KMS-11 (cell line): ENCODE results near the gene FOXO3.
A peak's percentile ranks its signal among the peaks of the same experiment; 100 is the strongest.

ENCODE experiments used
- H2AFZ ChIP-seq: fragments of 200-600 bp; sonication (generic); 2 replicates; pipeline ENCODE4 v1.6.1; 2016; ENCODE audit warnings: antibody characterized with exemption, mixed run types, low read depth
- H3K27ac ChIP-seq: fragments of 200-600 bp; sonication (generic); 2 replicates; pipeline ENCODE4 v1.6.1; 2016; ENCODE audit warnings: mild to moderate bottlenecking, mixed run types
- H3K27me3 ChIP-seq: fragments of 200-600 bp; sonication (generic); 2 replicates; pipeline ENCODE4 v1.6.1; 2017; ENCODE audit warnings: mild to moderate bottlenecking, low read depth, mixed run types, moderate library complexity; ENCODE audit not compliant: insufficient read depth
- H3K36me3 ChIP-seq: fragments of 200-600 bp; sonication (generic); 2 replicates; pipeline ENCODE4 v1.6.1; 2017; ENCODE audit warnings: mild to moderate bottlenecking, mixed run types; ENCODE audit not compliant: insufficient read depth
- H3K4me1 ChIP-seq: fragments of 200-600 bp; sonication (generic); 2 replicates; pipeline ENCODE4 v1.6.1; 2016; ENCODE audit warnings: mild to moderate bottlenecking, low read depth, mixed run types; ENCODE audit not compliant: poor library complexity, severe bottlenecking
- H3K4me2 ChIP-seq: fragments of 200-600 bp; sonication (generic); 2 replicates; pipeline ENCODE4 v1.7.0; 2016; ENCODE audit warnings: mild to moderate bottlenecking, mixed run types
- H3K4me3 ChIP-seq: fragments of 200-600 bp; sonication (generic); IDR thresholded peaks from 2 replicates; pipeline ENCODE4 v1.6.1; 2017; ENCODE audit warnings: low read depth, low read length, mixed read lengths; ENCODE audit not compliant: insufficient read depth
- H3K79me2 ChIP-seq: fragments of 200-600 bp; sonication (generic); 2 replicates; pipeline ENCODE4 v1.6.1; 2016; ENCODE audit warnings: low read depth, mixed run types; ENCODE audit not compliant: insufficient read depth
- H3K9ac ChIP-seq: fragments of 200-600 bp; sonication (generic); 2 replicates; pipeline ENCODE4 v1.6.1; 2016; ENCODE audit warnings: mild to moderate bottlenecking, mixed run types
- H4K20me1 ChIP-seq: fragments of 200-600 bp; sonication (generic); 2 replicates; pipeline ENCODE4 v1.6.1; 2016; ENCODE audit warnings: mild to moderate bottlenecking, mixed run types; ENCODE audit not compliant: insufficient read depth
- TF ChIP-seq, protein P1 (sequence below): fragments of 200-600 bp; sonication (generic); conservative IDR thresholded peaks from 2 replicates; pipeline ENCODE4 v1.6.1; 2017; ENCODE audit warnings: low read depth, mild to moderate bottlenecking, antibody characterized with exemption, low read length, moderate library complexity, mixed read lengths

FOXO3 gene

DNA sequence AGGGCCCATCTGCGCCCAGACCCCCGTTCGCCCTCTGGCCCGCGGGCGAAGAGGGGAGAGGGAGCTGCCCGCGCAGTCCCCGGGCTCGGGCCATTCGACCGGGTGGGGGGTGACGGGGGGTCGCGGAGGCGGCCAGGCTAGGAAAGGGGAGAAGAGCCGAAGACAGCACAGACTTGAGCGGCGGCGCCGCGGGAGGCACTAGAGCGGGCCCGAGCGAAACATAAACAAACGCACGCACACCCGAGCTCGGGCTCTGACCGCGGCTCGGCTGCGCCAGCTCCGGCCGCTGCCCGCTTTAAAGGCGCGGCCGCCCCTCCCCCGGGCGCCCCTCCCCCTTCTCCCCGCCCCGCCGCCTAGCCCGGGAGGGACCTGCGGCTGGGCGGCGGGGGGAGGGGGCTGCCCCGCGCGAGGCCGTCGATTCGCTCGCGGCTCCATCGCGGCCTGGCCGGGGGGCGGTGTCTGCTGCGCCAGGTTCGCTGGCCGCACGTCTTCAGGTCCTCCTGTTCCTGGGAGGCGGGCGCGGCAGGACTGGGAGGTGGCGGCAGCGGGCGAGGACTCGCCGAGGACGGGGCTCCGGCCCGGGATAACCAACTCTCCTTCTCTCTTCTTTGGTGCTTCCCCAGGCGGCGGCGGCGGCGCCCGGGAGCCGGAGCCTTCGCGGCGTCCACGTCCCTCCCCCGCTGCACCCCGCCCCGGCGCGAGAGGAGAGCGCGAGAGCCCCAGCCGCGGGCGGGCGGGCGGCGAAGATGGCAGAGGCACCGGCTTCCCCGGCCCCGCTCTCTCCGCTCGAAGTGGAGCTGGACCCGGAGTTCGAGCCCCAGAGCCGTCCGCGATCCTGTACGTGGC is at the start of gene FOXO3:
FOXO3 (plus strand) TSS at position 455 of the 846 bp plus-strand sequence; CDS start at position 747, 292 bp downstream.
- peaks cover 17% of the 10 kb centered on the region for H3K4me1 ChIP-seq
- H3K27ac ChIP-seq = peak within 1 kb of the TSS; percentile 91
- no peak within 1 kb of the TSS for H2AFZ ChIP-seq
- no peak within 1 kb of the TSS for H3K4me3 ChIP-seq
- H4K20me1 ChIP-seq = peaks cover 10% of the 10 kb centered on the region
- H3K9ac ChIP-seq = peak within 1 kb of the TSS; percentile 94
- no peaks in the 10 kb centered on the region for H3K27me3 ChIP-seq
- TF ChIP-seq, protein P1, sequence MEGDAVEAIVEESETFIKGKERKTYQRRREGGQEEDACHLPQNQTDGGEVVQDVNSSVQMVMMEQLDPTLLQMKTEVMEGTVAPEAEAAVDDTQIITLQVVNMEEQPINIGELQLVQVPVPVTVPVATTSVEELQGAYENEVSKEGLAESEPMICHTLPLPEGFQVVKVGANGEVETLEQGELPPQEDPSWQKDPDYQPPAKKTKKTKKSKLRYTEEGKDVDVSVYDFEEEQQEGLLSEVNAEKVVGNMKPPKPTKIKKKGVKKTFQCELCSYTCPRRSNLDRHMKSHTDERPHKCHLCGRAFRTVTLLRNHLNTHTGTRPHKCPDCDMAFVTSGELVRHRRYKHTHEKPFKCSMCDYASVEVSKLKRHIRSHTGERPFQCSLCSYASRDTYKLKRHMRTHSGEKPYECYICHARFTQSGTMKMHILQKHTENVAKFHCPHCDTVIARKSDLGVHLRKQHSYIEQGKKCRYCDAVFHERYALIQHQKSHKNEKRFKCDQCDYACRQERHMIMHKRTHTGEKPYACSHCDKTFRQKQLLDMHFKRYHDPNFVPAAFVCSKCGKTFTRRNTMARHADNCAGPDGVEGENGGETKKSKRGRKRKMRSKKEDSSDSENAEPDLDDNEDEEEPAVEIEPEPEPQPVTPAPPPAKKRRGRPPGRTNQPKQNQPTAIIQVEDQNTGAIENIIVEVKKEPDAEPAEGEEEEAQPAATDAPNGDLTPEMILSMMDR = no peak
- peak within 1 kb of the TSS; percentile 86 for H3K4me2 ChIP-seq
- peaks cover 43% of the 10 kb centered on the region for H3K79me2 ChIP-seq
- 0 out of 2 replicates have a peak, but pooled peaks cover under 1% of the 10 kb centered on the region for H3K36me3 ChIP-seq

DNA sequence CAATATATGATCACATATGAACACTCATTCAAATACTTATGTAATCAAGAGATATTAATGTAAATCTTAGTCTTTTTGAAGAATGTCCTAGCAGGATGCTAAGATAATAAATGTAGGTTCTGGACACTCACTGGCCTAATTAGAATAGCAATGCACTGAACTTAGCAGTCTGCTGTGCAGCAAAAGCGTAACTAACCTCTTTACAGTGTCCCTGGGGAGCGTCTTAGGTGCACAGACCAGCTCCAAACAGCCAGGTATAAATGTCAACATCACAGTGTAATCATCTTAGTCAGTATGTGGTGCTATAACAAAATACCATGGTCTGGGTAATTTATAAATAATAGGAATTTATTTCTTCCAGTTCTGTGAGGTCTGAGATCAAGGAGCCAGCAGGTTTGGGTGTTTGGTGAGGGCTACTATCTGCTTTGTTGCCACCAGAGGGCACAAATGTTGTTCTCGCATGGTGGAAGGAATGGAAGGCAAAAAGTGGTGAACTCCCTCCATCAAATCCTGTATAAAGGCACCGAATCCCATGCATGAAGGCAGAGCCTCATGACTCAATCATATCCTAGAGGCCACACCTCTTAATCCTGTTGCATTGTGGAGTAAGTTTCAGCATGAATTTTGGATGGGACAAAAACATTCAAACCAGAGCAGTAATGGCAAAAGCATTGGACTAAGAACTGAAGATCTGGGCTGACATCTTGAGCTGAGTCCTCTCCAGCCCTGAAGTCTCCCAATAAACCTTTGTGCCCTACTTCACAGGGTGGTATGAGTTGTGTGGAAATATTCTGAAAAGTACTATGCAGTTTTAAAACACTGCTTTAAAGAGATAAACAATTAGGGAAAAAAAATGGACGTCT is 41.8 kb upstream of the FOXO3 start:
- Histone ChIP-seq H3K79me2 (no peaks in the 10 kb centered on the region), H4K20me1 (no peaks in the 10 kb centered on the region), H3K4me1 (no peaks in the 10 kb centered on the region), H2AFZ (no peak overlapping the region), H3K27ac (no peak overlapping the region), H3K4me2 (no peak overlapping the region), H3K4me3 (no peak overlapping the region), H3K27me3 (no peaks in the 10 kb centered on the region), H3K9ac (no peak overlapping the region), H3K36me3 (no peaks in the 10 kb centered on the region)
- TF ChIP-seq, protein P1 = peak; percentile 62; the same call in 1 of the 2 replicates

DNA sequence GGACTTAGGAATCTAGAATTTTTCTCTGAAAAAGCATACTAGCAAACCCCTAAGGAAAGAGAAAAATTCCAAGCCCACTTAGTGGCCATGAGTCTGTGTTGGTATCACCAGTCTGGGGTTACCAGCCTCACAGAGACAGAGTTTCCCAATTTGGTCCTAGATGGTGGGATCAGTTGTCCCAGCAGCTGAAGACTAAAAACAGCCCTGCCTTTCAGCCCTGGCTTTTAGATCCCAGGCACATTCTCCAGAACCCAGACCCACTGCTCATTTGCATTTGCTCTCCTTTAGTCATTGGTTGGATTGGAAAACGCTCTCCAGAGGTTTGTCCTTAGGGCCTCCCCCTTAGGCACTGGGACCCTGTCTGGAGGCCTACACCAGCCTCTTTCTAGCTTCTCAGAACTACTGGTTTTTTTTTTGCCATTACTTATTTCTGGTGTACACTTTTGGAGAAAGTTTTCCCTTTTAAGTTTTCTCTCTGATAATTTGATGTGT is 39.1 kb upstream of the FOXO3 start:
- Histone ChIP-seq H4K20me1 (no peaks in the 10 kb centered on the region), H3K36me3 (no peaks in the 10 kb centered on the region), H3K4me2 (no peak overlapping the region), H3K4me1 (no peaks in the 10 kb centered on the region), H3K79me2 (no peaks in the 10 kb centered on the region), H3K9ac (no peak overlapping the region), H2AFZ (no peak overlapping the region), H3K27ac (no peak overlapping the region), H3K4me3 (no peak overlapping the region), H3K27me3 (no peaks in the 10 kb centered on the region)
- TF ChIP-seq, protein P1 = no peak

DNA sequence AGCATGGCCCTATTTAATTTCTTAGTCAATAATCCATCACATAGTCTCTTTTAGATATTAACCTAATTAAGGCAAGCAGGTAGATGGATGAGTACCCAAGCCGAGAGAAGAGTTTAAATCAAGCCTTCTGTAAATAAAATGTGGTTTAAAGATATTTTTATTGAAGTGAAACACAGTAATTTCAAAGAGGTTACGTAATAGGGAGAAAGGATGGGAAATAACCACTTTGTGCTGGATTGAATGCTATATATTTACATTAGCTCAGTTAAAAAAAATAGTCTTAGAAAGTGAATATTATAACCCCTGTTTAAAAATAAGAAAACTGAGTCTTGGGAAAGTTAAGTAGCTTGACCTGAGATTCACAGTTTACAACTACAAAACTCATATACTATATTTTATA is 37.0 kb upstream of the FOXO3 start:
- H3K79me2 ChIP-seq = no peaks in the 10 kb centered on the region
- H4K20me1 ChIP-seq = no peaks in the 10 kb centered on the region
- TF ChIP-seq, protein P1 = no peak
- no peaks in the 10 kb centered on the region for H3K27me3 ChIP-seq
- no peaks in the 10 kb centered on the region for H3K36me3 ChIP-seq
- H2AFZ ChIP-seq = no peak overlapping the region
- H3K4me2 ChIP-seq = no peak overlapping the region
- no peak overlapping the region for H3K4me3 ChIP-seq
- no peak overlapping the region for H3K27ac ChIP-seq
- H3K4me1 ChIP-seq = no peaks in the 10 kb centered on the region
- H3K9ac ChIP-seq = no peak overlapping the region
